Nephron progenitor cell (in vitro differentiated cells): ENCODE measurements around the gene DDI2.
A peak's percentile ranks its signal among the peaks of the same experiment; 100 is the strongest.

ENCODE experiments used
- DNase-seq: peaks from one replicate; pipeline ENCODE4 v3.0.0; 2021
- H3K27ac Mint-ChIP-seq: 2 replicates; pipeline ENCODE4 v1.8.0; 2021; ENCODE audit warnings: mild to moderate bottlenecking, moderate library complexity, mixed read lengths
- H3K27me3 Mint-ChIP-seq: 2 replicates; pipeline ENCODE4 v1.8.0; 2021; ENCODE audit warnings: mild to moderate bottlenecking, low read depth, mixed read lengths; ENCODE audit not compliant: poor library complexity
- H3K36me3 Mint-ChIP-seq: 2 replicates; pipeline ENCODE4 v1.8.0; 2021; ENCODE audit warnings: low read depth, mixed read lengths
- H3K4me1 Mint-ChIP-seq: 2 replicates; pipeline ENCODE4 v1.8.0; 2021; ENCODE audit warnings: mixed read lengths
- H3K4me3 Mint-ChIP-seq: 2 replicates; pipeline ENCODE4 v1.8.0; 2021; ENCODE audit warnings: mild to moderate bottlenecking, moderate library complexity, mixed read lengths
- H3K9me3 Mint-ChIP-seq: 2 replicates; pipeline ENCODE4 v1.8.0; 2021; ENCODE audit warnings: mild to moderate bottlenecking, moderate library complexity, mixed read lengths
- CTCF ChIP-seq: fragments of 200-600 bp; sonication (generic); IDR thresholded peaks from 2 replicates; pipeline ENCODE4 v1.5.0; 2021; ENCODE audit warnings: antibody characterized with exemption

The DDI2 gene

GRCh38 chr1:15621975-15622374 lies 4.7 kb downstream of the DDI2 start:
- Mint-ChIP-seq H3K9me3 (no peaks in the 10 kb centered on the region), H3K4me3 (no peak overlapping the region), H3K4me1 (peaks cover 73% of the 10 kb centered on the region), H3K36me3 (peaks cover 8% of the 10 kb centered on the region), H3K27me3 (no peaks in the 10 kb centered on the region), H3K27ac (no peak overlapping the region)
- DNase-seq = no peak
- TF ChIP-seq CTCF = no peak

GRCh38 chr1:15622712-15623373 lies 5.6 kb downstream of the DDI2 start:
- no peaks in the 10 kb centered on the region for H3K27me3 Mint-ChIP-seq
- no peak for TF ChIP-seq CTCF

GRCh38 chr1:15623435-15623834 lies 6.2 kb downstream of the DDI2 start:
- Mint-ChIP-seq H3K27me3 (no peaks in the 10 kb centered on the region), H3K4me1 (peaks cover 84% of the 10 kb centered on the region), H3K9me3 (no peaks in the 10 kb centered on the region), H3K36me3 (peaks cover 20% of the 10 kb centered on the region), H3K4me3 (no peak overlapping the region), H3K27ac (no peak overlapping the region)
- TF ChIP-seq CTCF = no peak
- no peak for DNase-seq

More at GRCh38 chr1:15622712-15623373, 5.6 kb downstream of the DDI2 start:
- Mint-ChIP-seq H3K36me3 (peaks cover 16% of the 10 kb centered on the region), H3K27ac (peak overlapping the region; percentile 41), H3K9me3 (no peaks in the 10 kb centered on the region), H3K4me3 (no peak overlapping the region), H3K4me1 (peaks cover 82% of the 10 kb centered on the region)
- no peak for DNase-seq

- peak overlapping the region; percentile 65 for H3K27ac Mint-ChIP-seq
- TF ChIP-seq CTCF = no peak
- no peak overlapping the region for H3K4me3 Mint-ChIP-seq
Measured at GRCh38 chr1:15624133-15624714, 7.0 kb downstream of the DDI2 start.

GRCh38 chr1:15625056-15625917 lies 8.0 kb downstream of the DDI2 start:
- no peaks in the 10 kb centered on the region for H3K27me3 Mint-ChIP-seq
- peak overlapping the region; percentile 96 for H3K27ac Mint-ChIP-seq

More at GRCh38 chr1:15624133-15624714, 7.0 kb downstream of the DDI2 start:
- H3K9me3 Mint-ChIP-seq = no peaks in the 10 kb centered on the region
- peaks cover 27% of the 10 kb centered on the region for H3K36me3 Mint-ChIP-seq
- no peaks in the 10 kb centered on the region for H3K27me3 Mint-ChIP-seq
- DNase-seq = no peak
- H3K4me1 Mint-ChIP-seq = peaks cover 77% of the 10 kb centered on the region

More at GRCh38 chr1:15625056-15625917, 8.0 kb downstream of the DDI2 start:
- TF ChIP-seq CTCF = no peak
- Mint-ChIP-seq H3K4me1 (peaks cover 66% of the 10 kb centered on the region), H3K36me3 (peaks cover 34% of the 10 kb centered on the region), H3K9me3 (no peaks in the 10 kb centered on the region), H3K4me3 (no peak overlapping the region)
- no peak for DNase-seq
